GM12878 (cell line): ENCODE data around the gene ASB2. TPM values are rescaled to one million over a fixed set of nuclear protein-coding genes. Genes with fewer than 3 reads are reported as not detected.

Experiments
- CBX3 ChIP-seq: fragments of 200-600 bp; sonication (generic); IDR thresholded peaks from 2 replicates; pipeline ENCODE4 v1.6.1; 2016; ENCODE audit warnings: low read depth, borderline replicate concordance
- CUX1 ChIP-seq: IDR thresholded peaks from 2 replicates; pipeline ENCODE4 v1.6.1; 2012; ENCODE audit warnings: improper control_type of control experiment, low read depth, low read length; ENCODE audit not compliant: insufficient replicate concordance
- MEF2B ChIP-seq: fragments of 450-650 bp; IDR thresholded peaks from 2 replicates; pipeline ENCODE4 v1.6.1; 2018; ENCODE audit warnings: mild to moderate bottlenecking, moderate library complexity; ENCODE audit not compliant: partially characterized antibody, poor library complexity, severe bottlenecking
- NR2C1 ChIP-seq: fragments of 450-650 bp; IDR thresholded peaks from 2 replicates; pipeline ENCODE4 v1.6.1; 2017; ENCODE audit warnings: antibody characterized with exemption, mild to moderate bottlenecking, moderate library complexity
- NR2C2 ChIP-seq: IDR thresholded peaks from 2 replicates; pipeline ENCODE4 v1.6.1; 2011; ENCODE audit warnings: borderline replicate concordance, low read depth; ENCODE audit not compliant: control insufficient read depth, insufficient read length
- SKIL ChIP-seq: fragments of 450-650 bp; IDR thresholded peaks from 2 replicates; pipeline ENCODE4 v1.6.1; 2017; ENCODE audit warnings: mild to moderate bottlenecking, low read depth, inconsistent platforms; ENCODE audit not compliant: poor library complexity, severe bottlenecking
- WRNIP1 ChIP-seq: IDR thresholded peaks from 2 replicates; pipeline ENCODE4 v1.6.1; 2011; ENCODE audit warnings: low read depth, low read length, improper control_type of control experiment, borderline replicate concordance
- ZNF24 ChIP-seq: fragments of 450-650 bp; IDR thresholded peaks from 2 replicates; pipeline ENCODE4 v1.6.1; 2017; ENCODE audit warnings: antibody characterized with exemption, mild to moderate bottlenecking
- polyA plus RNA-seq, 11 experiments: library from polyadenylated mRNA; depleted of rRNA in 4 of 11; unstranded in 6 of 11; stranded (reverse) in 5 of 11; fragments of >200 nt; fragmentation: Nextera tagmentation in 4 of 11; fragmentation: Illumina TruSeq in 1 of 11; extraction: Ambion mirVana in 4 of 11; extraction: Trizol in 1 of 11; gene quantifications; 1 replicate in 1 of 11; 2 replicates in 10 of 11; pipeline versions ENCODE4 v1.2.1 to v1.2.3, GENCODE V29; 2011 to 2016; ENCODE audit warnings: inconsistent platforms in 2 of 11, missing spikeins in 2 of 11, low read depth in 1 of 11
- total RNA-seq, 4 experiments: library from RNA; depleted of rRNA in 3 of 4; stranded (reverse); fragments of >200 nt in 3 of 4; fragmentation: Illumina TruSeq in 1 of 4; extraction: Trizol in 1 of 4; gene quantifications; 2 replicates each; pipeline versions ENCODE4 v1.2.1 to v1.2.3, GENCODE V29; 2013 to 2021

The ASB2 gene
- total and polyA plus RNA-seq, 10 of the 15 experiments (the other 5 are each of a cell fraction or from before 2014, with no cell fraction given) = 3.0 to 54.8 (median 33.5) TPM

- TF ChIP-seq CUX1 = peak; percentile 96
- no peak for TF ChIP-seq WRNIP1
- TF ChIP-seq SKIL = peak; percentile 66
- TF ChIP-seq MEF2B = peak; percentile 95
- TF ChIP-seq NR2C2 = no peak
- peak; percentile 88 for TF ChIP-seq NR2C1
- TF ChIP-seq CBX3 = no peak
- no peak for TF ChIP-seq ZNF24
Measured at GRCh38 chr14:93989939-93990338, 13.6 kb upstream of the ASB2 start (continued).
